IMR-90 (cell line): ENCODE data around the gene TMEM218. TPM values are rescaled to one million over a fixed set of nuclear protein-coding genes. Genes with fewer than 3 reads are reported as not detected.
A peak's percentile ranks its signal among the peaks of the same experiment; 100 is the strongest.

Experiments
- ATAC-seq: fragments of 200-7000 bp; cut with Tn5 transposase; 2 replicates; pipeline ENCODE4 v1.9.1; 2020; ENCODE audit warnings: low read depth, mild to moderate bottlenecking, moderate library complexity
- BruUV-seq: library from RNA; stranded (reverse); fragments of 400-500 nt; replicated peaks from 2 replicates; lab custom pipeline; 2021; lab: Mats Ljungman, UMichigan
- CTCF ChIA-PET: fragments of 300-600 bp; formaldehyde crosslinking; extraction: SDS; loops from one replicate; lab custom pipeline; 2021; ENCODE audit warnings: antibody characterized with exemption; lab: Yijun Ruan, JAX
- POLR2A ChIA-PET: fragments of 300-600 bp; sonication (Branson Sonifier 250); formaldehyde crosslinking; loops from one replicate; lab custom pipeline; 2022; ENCODE audit warnings: antibody characterized with exemption; ENCODE audit not compliant: unreplicated experiment; lab: Charles Lee
- DNase-seq: peaks from one replicate; pipeline ENCODE4 v3.0.0; 2013
- H2AFZ ChIP-seq: replicated peaks from 2 replicates; pipeline ENCODE3; 2013; ENCODE audit warnings: low read length, mild to moderate bottlenecking; ENCODE audit not compliant: poor library complexity
- H2AK5ac ChIP-seq: 2 replicates; pipeline ENCODE4 v1.6.1; 2013; ENCODE audit warnings: low read depth, low read length, inconsistent platforms
- H2AK9ac ChIP-seq: replicated peaks from 2 replicates; pipeline ENCODE3; 2013; ENCODE audit warnings: mild to moderate bottlenecking, low read depth, low read length, moderate library complexity; ENCODE audit not compliant: poor library complexity
- H2BK120ac ChIP-seq: 2 replicates; pipeline ENCODE4 v1.6.1; 2013; ENCODE audit warnings: low read depth, low read length, inconsistent platforms
- H2BK15ac ChIP-seq: 3 replicates; pipeline ENCODE4 v1.6.1; 2013; ENCODE audit warnings: low read depth, low read length, inconsistent platforms
- H2BK20ac ChIP-seq: 2 replicates; pipeline ENCODE4 v1.6.1; 2013; ENCODE audit warnings: low read depth, mild to moderate bottlenecking, inconsistent platforms, low read length, moderate library complexity
- H2BK5ac ChIP-seq: 2 replicates; pipeline ENCODE4 v1.6.1; 2013; ENCODE audit warnings: mild to moderate bottlenecking, low read depth, low read length, inconsistent platforms; ENCODE audit not compliant: poor library complexity, severe bottlenecking
- H3K14ac ChIP-seq: replicated peaks from 2 replicates; pipeline ENCODE4 v1.6.1; 2013; ENCODE audit warnings: low read depth, low read length, inconsistent platforms
- H3K18ac ChIP-seq: 2 replicates; pipeline ENCODE4 v1.6.1; 2013; ENCODE audit warnings: low read depth, low read length, control low read depth
- H3K23ac ChIP-seq: 2 replicates; pipeline ENCODE4 v1.6.1; 2013; ENCODE audit warnings: low read depth, low read length, inconsistent platforms
- H3K27ac ChIP-seq: 2 replicates; pipeline ENCODE4 v1.5.1; 2013; ENCODE audit warnings: mild to moderate bottlenecking, control low read depth, low read length; ENCODE audit not compliant: insufficient read depth
- H3K27me3 ChIP-seq: 2 replicates; pipeline ENCODE4 v1.6.1; 2013; ENCODE audit warnings: low read length; ENCODE audit not compliant: control insufficient read depth, insufficient read depth
- H3K36me3 ChIP-seq: 2 replicates; pipeline ENCODE4 v1.6.1; 2013; ENCODE audit warnings: low read length, mixed read lengths; ENCODE audit not compliant: control insufficient read depth, insufficient read depth
- H3K4ac ChIP-seq: 2 replicates; pipeline ENCODE4 v1.6.1; 2013; ENCODE audit warnings: low read depth, low read length, inconsistent platforms
- H3K4me1 ChIP-seq: 2 replicates; pipeline ENCODE4 v1.6.1; 2013; ENCODE audit warnings: low read length, mixed read lengths; ENCODE audit not compliant: control insufficient read depth, insufficient read depth
- H3K4me2 ChIP-seq: 2 replicates; pipeline ENCODE4 v1.6.1; 2013; ENCODE audit warnings: low read depth, mild to moderate bottlenecking, control low read depth, low read length, moderate library complexity
- H3K4me3 ChIP-seq: 2 replicates; pipeline ENCODE4 v1.5.1; 2013; ENCODE audit warnings: low read depth, mild to moderate bottlenecking, control low read depth, low read length, moderate library complexity; ENCODE audit not compliant: insufficient read depth
- H3K56ac ChIP-seq: 2 replicates; pipeline ENCODE4 v1.6.1; 2013; ENCODE audit warnings: low read length, inconsistent platforms; ENCODE audit not compliant: insufficient read depth; ENCODE audit errors: extremely low read depth
- H3K79me1 ChIP-seq, 2 experiments: 2 replicates each; pipeline ENCODE4 v1.6.1; 2013; ENCODE audit warnings: low read length in 2 of 2, inconsistent platforms in 1 of 2, low read depth in 1 of 2
- H3K9ac ChIP-seq: 2 replicates; pipeline ENCODE4 v1.6.1; 2013; ENCODE audit warnings: low read depth, low read length, control low read depth
- H3K9me1 ChIP-seq: 2 replicates; pipeline ENCODE4 v1.6.1; 2013; ENCODE audit warnings: low read length, inconsistent platforms; ENCODE audit not compliant: insufficient read depth
- H3K9me3 ChIP-seq: 2 replicates; pipeline ENCODE4 v1.6.1; 2013; ENCODE audit warnings: low read length; ENCODE audit not compliant: control insufficient read depth, insufficient read depth
- H4K20me1 ChIP-seq: 2 replicates; pipeline ENCODE4 v1.6.1; 2013; ENCODE audit warnings: low read length, inconsistent platforms; ENCODE audit not compliant: insufficient read depth
- H4K5ac ChIP-seq: 2 replicates; pipeline ENCODE4 v1.6.1; 2013; ENCODE audit warnings: mild to moderate bottlenecking, low read depth, low read length, control low read depth
- H4K8ac ChIP-seq, 2 experiments: 2 replicates each; pipeline ENCODE4 v1.6.1; 2013; ENCODE audit warnings: low read depth in 2 of 2, low read length in 2 of 2, control low read depth in 1 of 2, inconsistent platforms in 1 of 2
- H4K91ac ChIP-seq: 2 replicates; pipeline ENCODE4 v1.6.1; 2013; ENCODE audit warnings: low read depth, low read length, inconsistent platforms; ENCODE audit not compliant: insufficient read depth
- BHLHE40 ChIP-seq: fragments of 150-350 bp; IDR thresholded peaks from 2 replicates; pipeline ENCODE4 v1.6.1; 2016; ENCODE audit warnings: mild to moderate bottlenecking, low read depth, low read length
- CEBPB ChIP-seq: IDR thresholded peaks from 2 replicates; pipeline ENCODE4 v1.6.1; 2012; ENCODE audit warnings: low read depth, low read length, improper control_type of control experiment
- FOS ChIP-seq: fragments of 150-350 bp; IDR thresholded peaks from 2 replicates; pipeline ENCODE4 v1.6.1; 2016; ENCODE audit warnings: low read depth, low read length
- MAFK ChIP-seq: IDR thresholded peaks from 2 replicates; pipeline ENCODE4 v1.6.1; 2012; ENCODE audit warnings: low read depth, low read length, improper control_type of control experiment
- MAZ ChIP-seq: IDR thresholded peaks from 2 replicates; pipeline ENCODE4 v1.6.1; 2012; ENCODE audit warnings: low read depth, mild to moderate bottlenecking, low read length, improper control_type of control experiment, moderate library complexity, borderline replicate concordance
- RAD21 ChIP-seq: IDR thresholded peaks from 2 replicates; pipeline ENCODE4 v1.6.1; 2012; ENCODE audit warnings: low read length, improper control_type of control experiment
- RCOR1 ChIP-seq: IDR thresholded peaks from 2 replicates; pipeline ENCODE4 v1.6.1; 2012; ENCODE audit warnings: mild to moderate bottlenecking, low read length, improper control_type of control experiment; ENCODE audit not compliant: insufficient replicate concordance
- WGBS, 2 experiments: methylation state at CpG; one replicate each; pipeline versions ENCODE4 v1.1.5 to v1.1.7; 2013; ENCODE audit warnings: missing lambda C conversion rate in 2 of 2; ENCODE audit not compliant: insufficient read length in 1 of 2; ENCODE audit errors: extremely low coverage in 2 of 2; 5-methylcytosine and 5-hydroxymethylcytosine counted together
- dilution Hi-C: fragments of 300-500 bp; cut with HindIII; formaldehyde crosslinking; loops from one replicate; pipeline ENCODE4 v1.14.3; 2018; ENCODE audit warnings: low sequenced_read_pairs; ENCODE audit not compliant: unreplicated experiment
- in situ Hi-C: fragments of 300-500 bp; cut with MboI; formaldehyde crosslinking; loops from 3 replicates; pipeline ENCODE4 v1.14.3; 2019; ENCODE audit warnings: low sequenced_read_pairs, inconsistent platforms, mixed read lengths
- intact Hi-C: fragments of 100-400 bp; cut with micrococcal nuclease; formaldehyde crosslinking; loops from 2 replicates; pipeline ENCODE4 v1.10.0; 2022
- polyA plus RNA-seq, 3 experiments: library from polyadenylated mRNA; depleted of rRNA; stranded (reverse); fragments of >200 nt; gene quantifications; 2 replicates each; pipeline ENCODE4 v1.2.3, GENCODE V29; 2012; ENCODE audit warnings: low replicate concordance in 1 of 3
- total RNA-seq: library from RNA; depleted of rRNA; stranded (reverse); fragments of >200 nt; gene quantifications from 2 replicates; pipeline ENCODE4 v1.2.3, GENCODE V29; 2012
- TF ChIP-seq, protein P1 (sequence below): fragments of 150-350 bp; IDR thresholded peaks from 2 replicates; pipeline ENCODE4 v1.6.1; 2017; ENCODE audit warnings: mild to moderate bottlenecking, antibody characterized with exemption, low read length, low read depth
- TF ChIP-seq, protein P2 (sequence below): conservative IDR thresholded peaks from 2 replicates; pipeline ENCODE4 v1.5.1; 2012; ENCODE audit warnings: mild to moderate bottlenecking, low read depth, low read length, improper control_type of control experiment

TMEM218 gene
- total and polyA plus RNA-seq, 2 of the 4 experiments (the other 2 are of a cell fraction) = 19.4 to 23.0 TPM

DNA sequence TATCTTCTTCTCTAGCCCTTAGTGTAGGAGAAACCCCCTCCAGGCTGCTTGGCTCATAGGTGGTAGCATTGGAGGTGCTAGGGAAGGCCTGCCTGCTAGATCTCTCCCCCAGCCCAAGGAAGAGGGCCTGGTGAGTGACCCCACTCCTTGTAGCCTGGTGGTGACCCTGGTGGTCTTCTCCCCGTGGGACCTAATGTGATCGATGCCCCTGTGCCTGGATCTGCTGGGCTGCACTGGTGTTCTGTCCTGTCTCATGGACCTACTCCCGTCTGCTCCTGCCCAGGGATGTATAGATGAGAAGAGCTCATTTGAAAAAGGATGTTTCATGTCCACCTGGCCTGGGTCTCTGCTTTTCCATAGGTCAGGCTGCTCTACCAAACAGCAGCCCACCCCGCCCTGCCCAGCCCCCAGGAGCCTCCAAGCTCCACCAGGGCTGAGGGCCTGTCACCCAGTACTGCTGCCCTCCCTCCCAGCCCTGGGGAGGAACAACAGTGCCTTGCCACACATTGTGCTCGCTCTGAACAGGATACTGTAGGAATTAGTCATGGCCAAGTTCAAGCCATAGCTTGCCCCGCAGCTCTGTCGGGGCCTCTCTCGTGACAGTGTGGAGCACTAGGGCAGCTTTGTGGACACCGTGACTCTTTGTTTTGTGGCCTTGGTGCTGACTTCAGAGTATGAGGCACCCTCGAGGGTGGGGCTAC, 28.7 kb downstream of the TMEM218 start:
- H3K4me3 ChIP-seq = no peak overlapping the region
- peak overlapping the region; percentile 75 for H3K4ac ChIP-seq
- peaks cover 19% of the 10 kb centered on the region for H3K9me1 ChIP-seq
- H3K9me3 ChIP-seq = no peaks in the 10 kb centered on the region
- no peaks in the 10 kb centered on the region for H3K27me3 ChIP-seq
- no peak overlapping the region for H3K56ac ChIP-seq
- ATAC-seq (peak; percentile 97), DNase-seq (peak; percentile 88)
- POLR2A ChIA-PET = no interaction called here
- no peaks in the 10 kb centered on the region for H3K79me1 ChIP-seq
- WGBS, 2 experiments = 53% methylated on average over 8 of the region's 10 CpGs; no CpG with 5 or more reads in 1 of the 2 experiments
- H3K36me3 ChIP-seq = no peaks in the 10 kb centered on the region
- peaks cover 11% of the 10 kb centered on the region for H3K4me1 ChIP-seq
- peak overlapping the region; percentile 61 for H2BK20ac ChIP-seq
- no peaks in the 10 kb centered on the region for H4K20me1 ChIP-seq
- peak overlapping the region; percentile 18; the same call in 1 of the 2 replicates for H3K4me2 ChIP-seq
- H2AFZ ChIP-seq = peak overlapping the region; percentile 88
- peak overlapping the region; percentile 76 for H4K91ac ChIP-seq
- H3K14ac ChIP-seq = peak overlapping the region; percentile 74
- peak overlapping the region; percentile 20 for H3K23ac ChIP-seq
- in situ Hi-C loops = no loop called here
- H2BK5ac ChIP-seq = peak overlapping the region; percentile 68
- peak overlapping the region; percentile 52 for H3K18ac ChIP-seq
- dilution Hi-C loops = no loop called here
- peak overlapping the region; percentile 75 for H2BK120ac ChIP-seq
- H3K9ac ChIP-seq = no peak overlapping the region
- intact Hi-C loops = no loop called here
- CTCF ChIA-PET = interaction anchor here (1.4 kb wide), 1 partner anchor 8 kb away, joined by 6 read pairs; no protein-coding TSS in a partner anchor
- peak overlapping the region; percentile 91 for H2AK9ac ChIP-seq
- H2AK5ac ChIP-seq = peak overlapping the region; percentile 79; the same call in 1 of the 2 replicates
- H4K8ac ChIP-seq = peak overlapping the region; percentile 40 to 70
- TF ChIP-seq RAD21 (peak; percentile 1; the same call in 1 of the 2 replicates), MAZ (peak; percentile 73; the same call in 1 of the 2 replicates), RCOR1 (peak; percentile 62), FOS (peak; percentile 47), MAFK (no peak), CEBPB (peak; percentile 60; the same call in 1 of the 2 replicates), BHLHE40 (peak; percentile 87)
- TF ChIP-seq, protein P1, sequence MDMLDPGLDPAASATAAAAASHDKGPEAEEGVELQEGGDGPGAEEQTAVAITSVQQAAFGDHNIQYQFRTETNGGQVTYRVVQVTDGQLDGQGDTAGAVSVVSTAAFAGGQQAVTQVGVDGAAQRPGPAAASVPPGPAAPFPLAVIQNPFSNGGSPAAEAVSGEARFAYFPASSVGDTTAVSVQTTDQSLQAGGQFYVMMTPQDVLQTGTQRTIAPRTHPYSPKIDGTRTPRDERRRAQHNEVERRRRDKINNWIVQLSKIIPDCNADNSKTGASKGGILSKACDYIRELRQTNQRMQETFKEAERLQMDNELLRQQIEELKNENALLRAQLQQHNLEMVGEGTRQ = no peak
- TF ChIP-seq, protein P2, sequence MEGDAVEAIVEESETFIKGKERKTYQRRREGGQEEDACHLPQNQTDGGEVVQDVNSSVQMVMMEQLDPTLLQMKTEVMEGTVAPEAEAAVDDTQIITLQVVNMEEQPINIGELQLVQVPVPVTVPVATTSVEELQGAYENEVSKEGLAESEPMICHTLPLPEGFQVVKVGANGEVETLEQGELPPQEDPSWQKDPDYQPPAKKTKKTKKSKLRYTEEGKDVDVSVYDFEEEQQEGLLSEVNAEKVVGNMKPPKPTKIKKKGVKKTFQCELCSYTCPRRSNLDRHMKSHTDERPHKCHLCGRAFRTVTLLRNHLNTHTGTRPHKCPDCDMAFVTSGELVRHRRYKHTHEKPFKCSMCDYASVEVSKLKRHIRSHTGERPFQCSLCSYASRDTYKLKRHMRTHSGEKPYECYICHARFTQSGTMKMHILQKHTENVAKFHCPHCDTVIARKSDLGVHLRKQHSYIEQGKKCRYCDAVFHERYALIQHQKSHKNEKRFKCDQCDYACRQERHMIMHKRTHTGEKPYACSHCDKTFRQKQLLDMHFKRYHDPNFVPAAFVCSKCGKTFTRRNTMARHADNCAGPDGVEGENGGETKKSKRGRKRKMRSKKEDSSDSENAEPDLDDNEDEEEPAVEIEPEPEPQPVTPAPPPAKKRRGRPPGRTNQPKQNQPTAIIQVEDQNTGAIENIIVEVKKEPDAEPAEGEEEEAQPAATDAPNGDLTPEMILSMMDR = no peak
- H2BK15ac ChIP-seq = peak overlapping the region; percentile 84; the same call in 2 of the 3 replicates
- BruUV-seq = no TSS peak
- peak overlapping the region; percentile 18 for H3K27ac ChIP-seq
- peak overlapping the region; percentile 57 for H4K5ac ChIP-seq
